ENCODE measurements around the gene CCDC74A. TPM values are rescaled to one million over a fixed set of nuclear protein-coding genes. Genes with fewer than 3 reads are reported as not detected.
"Not testable (repeated sequence)": the region's sequence is repeated elsewhere in the genome, so short reads cannot be mapped to it uniquely, and the experiment has no call there.

Gene CCDC74A
- total and polyA plus RNA-seq, 11 donors = 0.46 to 2.7 (median 1.3) TPM

DNA sequence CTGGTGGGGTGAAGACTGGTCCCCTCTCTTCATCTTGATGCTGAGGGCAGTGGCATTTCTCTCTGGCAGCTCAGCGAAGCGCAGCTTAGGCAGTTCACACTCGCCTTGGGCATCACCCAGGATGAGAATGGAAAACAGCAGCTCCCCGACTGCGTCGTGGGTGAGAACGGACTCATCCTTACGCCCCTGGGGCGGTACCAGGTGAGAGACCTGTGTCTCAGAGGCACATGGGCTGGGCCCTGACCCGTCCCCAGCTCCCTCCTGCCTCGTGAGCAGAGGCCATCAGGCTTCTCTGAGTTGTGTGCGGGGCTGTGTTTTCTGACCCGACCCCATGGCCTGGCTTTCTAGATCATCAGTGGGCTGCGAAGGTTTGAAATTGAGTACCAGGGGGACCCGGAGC is 8.2 kb upstream of the CCDC74A start:
- intact Hi-C loops (cut with DNase I) = loop anchor here in 4 of 10 donors (5.0 to 10.0 kb wide), 2 partner anchors 105 to 107 kb away; no protein-coding TSS in a partner anchor
- DNase-seq (no peak), ATAC-seq (no peak)
- no peak for TF ChIP-seq POLR2A (IDR thresholded peaks at IDR 0.05)
- TF ChIP-seq, protein P1, sequence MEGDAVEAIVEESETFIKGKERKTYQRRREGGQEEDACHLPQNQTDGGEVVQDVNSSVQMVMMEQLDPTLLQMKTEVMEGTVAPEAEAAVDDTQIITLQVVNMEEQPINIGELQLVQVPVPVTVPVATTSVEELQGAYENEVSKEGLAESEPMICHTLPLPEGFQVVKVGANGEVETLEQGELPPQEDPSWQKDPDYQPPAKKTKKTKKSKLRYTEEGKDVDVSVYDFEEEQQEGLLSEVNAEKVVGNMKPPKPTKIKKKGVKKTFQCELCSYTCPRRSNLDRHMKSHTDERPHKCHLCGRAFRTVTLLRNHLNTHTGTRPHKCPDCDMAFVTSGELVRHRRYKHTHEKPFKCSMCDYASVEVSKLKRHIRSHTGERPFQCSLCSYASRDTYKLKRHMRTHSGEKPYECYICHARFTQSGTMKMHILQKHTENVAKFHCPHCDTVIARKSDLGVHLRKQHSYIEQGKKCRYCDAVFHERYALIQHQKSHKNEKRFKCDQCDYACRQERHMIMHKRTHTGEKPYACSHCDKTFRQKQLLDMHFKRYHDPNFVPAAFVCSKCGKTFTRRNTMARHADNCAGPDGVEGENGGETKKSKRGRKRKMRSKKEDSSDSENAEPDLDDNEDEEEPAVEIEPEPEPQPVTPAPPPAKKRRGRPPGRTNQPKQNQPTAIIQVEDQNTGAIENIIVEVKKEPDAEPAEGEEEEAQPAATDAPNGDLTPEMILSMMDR (IDR thresholded peaks at IDR 0.05) = no peak
- Histone ChIP-seq H3K36me3 (peaks cover 0 to 39% (median 17%) of the 10 kb centered on the region in 9 donors), H3K27me3 (no peaks in the 10 kb centered on the region), H3K9me3 (no peaks in the 10 kb centered on the region), H3K4me3 (no peak overlapping the region), H3K4me1 (peaks cover 0 to 6% (median 0%) of the 10 kb centered on the region in 12 donors), H3K27ac (no peak overlapping the region)
- WGBS, 4 donors = 92 to 95% (median 94%) methylated on average over 12 to 15 of the region's 15 CpGs

DNA sequence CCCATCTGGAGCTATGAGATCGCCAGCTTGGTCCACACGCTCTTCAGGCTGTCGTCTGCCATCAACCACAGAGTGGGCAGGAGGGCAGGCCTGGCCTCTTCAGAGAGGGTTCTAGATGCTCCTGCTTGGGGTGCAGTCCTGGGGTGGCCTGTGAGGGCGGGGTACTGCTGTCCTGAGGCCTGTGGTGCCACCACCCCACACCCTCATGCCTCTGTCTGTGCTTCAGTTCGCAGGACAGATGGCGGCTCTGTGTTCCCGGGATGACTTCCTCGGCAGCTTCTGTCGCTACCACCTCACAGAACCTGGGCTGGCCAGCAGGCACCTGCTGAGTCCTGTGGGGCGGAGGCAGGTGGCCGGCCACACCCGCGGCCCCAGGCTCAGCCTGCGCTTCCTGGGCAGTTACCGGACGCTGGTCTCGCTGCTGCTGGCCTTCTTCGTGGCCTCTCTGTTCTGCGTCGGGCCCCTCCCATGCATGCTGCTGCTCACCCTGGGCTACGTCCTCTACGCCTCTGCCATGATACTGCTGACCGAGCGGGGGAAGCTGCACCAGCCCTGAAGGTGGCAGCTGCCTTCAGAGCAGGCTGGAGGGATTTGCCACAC is 7.7 kb upstream of the CCDC74A start:
- H3K4me3 ChIP-seq, H3K9me3 ChIP-seq, H3K27ac ChIP-seq, H3K27me3 ChIP-seq, DNase-seq, ATAC-seq, H3K4me1 ChIP-seq: not testable (repeated sequence)
- WGBS, 4 donors = 85 to 98% (median 90%) methylated on average over 15 to 24 of the region's 24 CpGs
- H3K36me3 ChIP-seq = peaks cover 0 to 39% (median 17%) of the 10 kb centered on the region in 9 donors
- intact Hi-C loops (cut with DNase I) = loop anchor here in 4 of 10 donors (5.0 to 10.0 kb wide), 2 partner anchors 105 to 108 kb away; no protein-coding TSS in a partner anchor

GRCh38 chr2:131520526-131520925 is 7.2 kb upstream of the CCDC74A start:
- intact Hi-C loops (cut with DNase I) = no loop called here
- ATAC-seq = no peak
- DNase-seq = no peak
- no peaks in the 10 kb centered on the region for H3K9me3 ChIP-seq
- no peaks in the 10 kb centered on the region for H3K27me3 ChIP-seq
- WGBS, 4 donors = 93 to 95% (median 94%) methylated on average over 10 of the region's 10 CpGs
- H3K4me1 ChIP-seq = peaks cover 0 to 6% (median 0%) of the 10 kb centered on the region in 12 donors
- no peak overlapping the region for H3K27ac ChIP-seq
- no peak overlapping the region for H3K4me3 ChIP-seq
- H3K36me3 ChIP-seq = peaks cover 0 to 39% (median 17%) of the 10 kb centered on the region in 9 donors
- TF ChIP-seq, protein P1 (IDR thresholded peaks at IDR 0.05) = no peak
- TF ChIP-seq POLR2A (IDR thresholded peaks at IDR 0.05) = no peak

DNA sequence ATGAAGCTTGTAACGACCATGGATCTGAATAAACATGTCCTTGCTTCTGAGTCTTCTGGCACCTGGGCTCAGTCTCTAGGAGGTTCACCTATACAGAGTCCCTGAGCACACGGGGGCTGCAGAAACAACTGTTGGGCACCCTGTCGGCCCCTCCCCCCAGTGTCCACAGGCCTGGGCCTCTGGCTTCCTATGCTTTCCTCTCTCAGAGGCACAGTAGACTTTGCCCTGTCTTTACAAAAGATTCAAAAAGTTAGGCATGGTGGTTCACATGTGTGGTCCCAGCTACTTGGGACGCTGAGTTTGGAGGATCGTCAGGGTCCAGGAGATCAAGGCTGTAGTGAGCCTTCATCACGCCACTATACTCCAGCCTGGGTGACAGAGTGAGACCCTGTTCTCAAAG is 6.2 kb upstream of the CCDC74A start:
- WGBS, 4 donors = 71 to 84% (median 79%) methylated on average over 6 of the region's 6 CpGs
- ATAC-seq; H3K9me3 ChIP-seq; H3K4me3 ChIP-seq; H3K27ac ChIP-seq; H3K4me1 ChIP-seq; DNase-seq; H3K27me3 ChIP-seq; intact Hi-C loops (cut with DNase I): not testable (repeated sequence)
- H3K36me3 ChIP-seq = peaks cover 0 to 39% (median 17%) of the 10 kb centered on the region in 9 donors

DNA sequence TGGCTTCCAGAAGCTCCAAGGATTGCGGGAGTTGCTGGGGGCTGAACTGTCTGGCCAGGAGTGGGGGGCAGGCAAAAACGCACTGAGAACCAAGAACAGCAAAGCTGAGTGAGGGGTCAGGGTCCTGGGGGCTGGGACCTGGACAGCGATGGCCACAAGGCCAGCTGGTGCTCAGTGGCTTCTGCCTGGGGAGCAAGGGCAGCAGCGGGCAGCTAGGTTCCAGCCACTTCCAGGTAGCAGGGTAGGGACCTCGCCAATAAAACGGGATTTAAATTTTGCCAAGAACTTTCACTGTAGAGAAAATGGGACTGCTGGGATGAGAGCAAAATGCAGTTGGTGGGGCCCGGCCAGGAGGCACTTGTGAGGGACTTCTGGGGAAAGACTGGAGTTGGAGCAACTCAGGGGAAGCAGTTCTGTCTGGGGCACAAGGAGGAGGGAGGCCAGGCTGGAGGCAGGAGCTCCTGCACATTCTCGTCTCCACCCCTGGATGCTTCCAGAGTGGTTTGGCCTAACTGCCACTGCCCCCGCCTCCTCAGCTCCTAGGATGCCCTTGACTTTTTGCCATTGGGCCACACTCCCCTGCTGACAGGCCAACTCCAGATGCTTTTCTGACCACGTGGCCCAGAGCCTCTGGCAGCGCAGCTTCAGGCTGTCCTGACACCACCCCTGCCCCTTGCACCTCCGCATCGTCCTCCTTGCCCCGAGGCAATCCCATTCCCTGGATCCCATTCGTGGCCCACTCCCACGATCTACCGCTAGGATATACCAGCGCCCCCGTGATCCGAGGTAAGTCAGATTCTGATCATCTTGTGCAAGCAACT is 5.5 kb upstream of the CCDC74A start:
- WGBS, 4 donors = 68 to 70% (median 69%) methylated on average over 20 of the region's 20 CpGs
- TF ChIP-seq POLR2A (IDR thresholded peaks at IDR 0.05) = no peak
- TF ChIP-seq, protein P1 (IDR thresholded peaks at IDR 0.05) = no peak
- Histone ChIP-seq H3K36me3 (peaks cover 0 to 35% (median 17%) of the 10 kb centered on the region in 9 donors), H3K4me1 (peaks cover 0 to 6% (median 0%) of the 10 kb centered on the region in 12 donors), H3K9me3 (no peaks in the 10 kb centered on the region), H3K27ac (no peak overlapping the region), H3K27me3 (no peaks in the 10 kb centered on the region), H3K4me3 (no peak overlapping the region)
- peak in 4 of 5 donors; percentile 40 to 81 (median 72) for DNase-seq
- intact Hi-C loops (cut with DNase I) = no loop called here
- ATAC-seq = peak; percentile 84 to 92 (median 88)

GRCh38 chr2:131525256-131525655 is 2.4 kb upstream of the CCDC74A start:
- DNase-seq; H3K4me1 ChIP-seq; H3K27ac ChIP-seq; H3K9me3 ChIP-seq; ATAC-seq; intact Hi-C loops (cut with DNase I); H3K36me3 ChIP-seq; H3K4me3 ChIP-seq; H3K27me3 ChIP-seq: not testable (repeated sequence)
- 91 to 96% (median 93%) methylated on average over 2 of the region's 2 CpGs for WGBS, 4 donors

DNA sequence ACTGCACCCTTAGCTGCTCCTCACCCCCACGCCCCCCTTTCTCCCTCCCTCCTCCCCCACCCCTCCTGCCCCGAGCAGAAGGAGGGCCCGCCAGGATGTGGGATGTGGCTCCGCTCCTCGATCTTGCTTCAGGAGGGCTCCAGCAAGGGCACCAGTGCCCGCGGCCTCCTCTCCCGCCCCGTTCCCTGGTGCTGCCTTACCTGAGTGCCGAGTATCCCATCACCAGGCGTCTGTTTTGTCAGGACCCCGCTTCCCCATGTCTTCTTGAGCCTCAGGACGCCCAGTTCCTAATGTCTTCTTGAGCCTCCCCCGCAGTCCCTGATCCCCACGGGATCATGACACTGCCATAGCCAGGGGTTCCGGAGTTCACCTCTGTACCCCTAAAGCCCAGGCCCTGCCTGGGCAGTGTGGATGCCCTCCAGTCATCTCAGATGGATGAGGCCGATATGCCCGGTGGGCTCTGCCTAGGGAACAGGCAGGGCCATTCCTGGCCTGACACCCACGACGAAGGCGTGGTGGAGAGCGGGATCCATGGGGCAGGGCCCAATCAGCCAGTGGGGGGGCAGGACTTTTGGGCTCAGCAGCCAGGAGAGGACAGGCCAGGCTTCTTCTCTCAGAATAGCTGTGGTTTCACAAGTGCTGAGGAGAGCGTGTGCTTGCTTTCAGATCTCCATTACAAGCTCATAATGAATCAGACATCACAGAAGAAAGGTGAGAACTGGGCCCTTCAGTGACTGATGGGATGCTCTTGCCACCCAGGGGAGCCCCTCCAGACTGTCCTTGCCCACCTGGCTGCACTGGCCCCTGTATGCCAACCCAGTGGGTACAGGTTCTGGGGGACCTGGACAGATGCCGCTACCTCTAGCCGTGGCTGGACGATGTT is 1.5 kb downstream of the CCDC74A start:
- H3K4me3 ChIP-seq = peak overlapping the region in 8 of 12 donors; percentile 34 to 54 (median 48)
- peak in 1 of 4 donors; percentile 33 for ATAC-seq
- intact Hi-C loops (cut with DNase I); DNase-seq; H3K36me3 ChIP-seq; H3K27ac ChIP-seq; H3K27me3 ChIP-seq; H3K4me1 ChIP-seq; H3K9me3 ChIP-seq: not testable (repeated sequence)
- WGBS, 4 donors = 65 to 83% (median 72%) methylated on average over 16 to 25 of the region's 26 CpGs

All from heart left ventricle (tissue), 16 donors.